ENCODE measurements around the gene JAZF1. TPM values are rescaled to one million over a fixed set of nuclear protein-coding genes. Genes with fewer than 3 reads are reported as not detected.
A peak's percentile ranks its signal among the peaks of the same experiment; 100 is the strongest.

The JAZF1 gene
- total and polyA plus RNA-seq, 8 donors = 4.0 to 13.9 (median 6.0) TPM

- H3K27ac ChIP-seq = no peak overlapping the region
- 91 to 94% methylated on average over 10 of the region's 10 CpGs for WGBS, 2 donors
- TF ChIP-seq, protein P1, sequence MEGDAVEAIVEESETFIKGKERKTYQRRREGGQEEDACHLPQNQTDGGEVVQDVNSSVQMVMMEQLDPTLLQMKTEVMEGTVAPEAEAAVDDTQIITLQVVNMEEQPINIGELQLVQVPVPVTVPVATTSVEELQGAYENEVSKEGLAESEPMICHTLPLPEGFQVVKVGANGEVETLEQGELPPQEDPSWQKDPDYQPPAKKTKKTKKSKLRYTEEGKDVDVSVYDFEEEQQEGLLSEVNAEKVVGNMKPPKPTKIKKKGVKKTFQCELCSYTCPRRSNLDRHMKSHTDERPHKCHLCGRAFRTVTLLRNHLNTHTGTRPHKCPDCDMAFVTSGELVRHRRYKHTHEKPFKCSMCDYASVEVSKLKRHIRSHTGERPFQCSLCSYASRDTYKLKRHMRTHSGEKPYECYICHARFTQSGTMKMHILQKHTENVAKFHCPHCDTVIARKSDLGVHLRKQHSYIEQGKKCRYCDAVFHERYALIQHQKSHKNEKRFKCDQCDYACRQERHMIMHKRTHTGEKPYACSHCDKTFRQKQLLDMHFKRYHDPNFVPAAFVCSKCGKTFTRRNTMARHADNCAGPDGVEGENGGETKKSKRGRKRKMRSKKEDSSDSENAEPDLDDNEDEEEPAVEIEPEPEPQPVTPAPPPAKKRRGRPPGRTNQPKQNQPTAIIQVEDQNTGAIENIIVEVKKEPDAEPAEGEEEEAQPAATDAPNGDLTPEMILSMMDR (IDR thresholded peaks at IDR 0.05) = no peak
- no peaks in the 10 kb centered on the region for H3K9me3 ChIP-seq
- FAIRE-seq (no peak), DNase-seq (no peak), ATAC-seq (no peak)
- no peaks in the 10 kb centered on the region for H3K36me3 ChIP-seq
- no peaks in the 10 kb centered on the region for H3K27me3 ChIP-seq
- intact Hi-C loops (cut with DNase I) = no loop called here
- no peak overlapping the region for H3K4me3 ChIP-seq
- H3K4me1 ChIP-seq = no peaks in the 10 kb centered on the region
Measured at GRCh38 chr7:27945058-27945795, 235.4 kb downstream of the JAZF1 start.

DNA sequence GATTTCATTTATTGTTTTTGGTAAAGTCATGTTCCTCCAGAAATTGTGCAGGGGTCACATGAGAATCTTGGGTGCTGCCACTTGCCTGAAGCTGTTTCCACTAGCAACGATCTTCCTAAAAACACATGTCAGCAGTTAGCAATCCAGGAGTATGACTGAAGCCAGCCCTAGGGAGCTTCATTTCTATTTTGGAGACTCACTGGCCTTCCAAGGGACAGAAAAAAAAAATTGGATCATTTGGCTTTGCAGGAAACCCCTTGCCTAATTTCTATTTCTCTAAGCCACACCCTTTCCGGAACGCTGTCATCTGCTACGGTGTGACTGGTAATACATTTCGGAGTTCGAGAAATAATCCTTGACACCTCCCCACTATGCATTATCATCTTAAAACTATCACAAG lies 236.0 kb downstream of the JAZF1 start:
- DNase-seq (no peak), ATAC-seq (peak in 1 of 4 donors; percentile 23), FAIRE-seq (no peak)
- Histone ChIP-seq H3K27ac (no peak overlapping the region), H3K27me3 (no peaks in the 10 kb centered on the region), H3K4me1 (no peaks in the 10 kb centered on the region), H3K4me3 (no peak overlapping the region), H3K36me3 (no peaks in the 10 kb centered on the region), H3K9me3 (no peaks in the 10 kb centered on the region)
- WGBS, 2 donors = 88 to 92% methylated on average over 6 of the region's 6 CpGs
- TF ChIP-seq, protein P1 (IDR thresholded peaks at IDR 0.05) = no peak
- intact Hi-C loops (cut with DNase I) = no loop called here

DNA sequence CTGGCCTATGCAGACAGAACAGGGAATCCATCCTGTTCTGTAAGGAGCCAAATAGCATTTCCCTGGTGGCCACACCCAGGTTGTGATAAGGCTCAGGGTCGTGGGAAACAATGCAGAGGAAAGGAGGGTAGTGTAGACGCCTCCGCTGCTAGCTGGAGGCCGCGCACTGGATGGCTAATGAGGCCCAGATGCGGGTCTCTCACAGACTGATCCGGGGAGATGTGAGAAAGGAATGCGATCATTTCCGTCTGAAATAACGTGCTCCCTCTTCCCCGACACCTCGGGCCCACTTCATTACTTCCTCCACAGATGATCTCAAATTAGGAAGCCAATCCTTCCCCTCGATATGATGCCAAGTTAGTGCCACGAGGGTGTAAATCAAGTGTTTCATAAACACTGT lies 237.4 kb downstream of the JAZF1 start:
- no peak for FAIRE-seq
- no peak overlapping the region for H3K27ac ChIP-seq
- WGBS, 2 donors = 87 to 93% methylated on average over 14 of the region's 14 CpGs

GRCh38 chr7:27942711-27943110 lies 237.9 kb downstream of the JAZF1 start:
- Histone ChIP-seq H3K4me3 (no peak overlapping the region), H3K36me3 (no peaks in the 10 kb centered on the region), H3K9me3 (no peaks in the 10 kb centered on the region), H3K27me3 (no peaks in the 10 kb centered on the region), H3K4me1 (no peaks in the 10 kb centered on the region), H3K27ac (no peak overlapping the region)
- DNase-seq = no peak
- ATAC-seq = no peak
- WGBS, 2 donors = 96% methylated on average over 8 of the region's 8 CpGs
- intact Hi-C loops (cut with DNase I) = no loop called here
- no peak for FAIRE-seq
- TF ChIP-seq, protein P1 (IDR thresholded peaks at IDR 0.05) = no peak

More for the DNA sequence above, 237.4 kb downstream of the JAZF1 start:
- no peaks in the 10 kb centered on the region for H3K27me3 ChIP-seq
- TF ChIP-seq, protein P1 (IDR thresholded peaks at IDR 0.05) = no peak
- no peaks in the 10 kb centered on the region for H3K36me3 ChIP-seq
- ATAC-seq (no peak), DNase-seq (no peak)
- no peaks in the 10 kb centered on the region for H3K4me1 ChIP-seq
- no peaks in the 10 kb centered on the region for H3K9me3 ChIP-seq
- intact Hi-C loops (cut with DNase I) = no loop called here
- H3K4me3 ChIP-seq = no peak overlapping the region

GRCh38 chr7:27941522-27941921 lies 239.1 kb downstream of the JAZF1 start:
- DNase-seq (no peak), FAIRE-seq (no peak)
- H3K27ac ChIP-seq = no peak overlapping the region

More at GRCh38 chr7:27941522-27941921, 239.1 kb downstream of the JAZF1 start:
- no peak overlapping the region for H3K4me3 ChIP-seq
- H3K9me3 ChIP-seq = no peaks in the 10 kb centered on the region
- no peaks in the 10 kb centered on the region for H3K36me3 ChIP-seq
- TF ChIP-seq, protein P1 (IDR thresholded peaks at IDR 0.05) = no peak
- WGBS, 2 donors = 56 to 76% methylated on average over 2 of the region's 2 CpGs
- H3K27me3 ChIP-seq = no peaks in the 10 kb centered on the region
- no peak for ATAC-seq
- H3K4me1 ChIP-seq = no peaks in the 10 kb centered on the region
- intact Hi-C loops (cut with DNase I) = no loop called here

Data from pancreas (tissue), 10 donors.